T-helper 9 cell (primary cell): ENCODE measurements around the gene DENND4A.
A peak's percentile ranks its signal among the peaks of the same experiment; 100 is the strongest.

Experiments used
- DNase-seq: peaks from one replicate; pipeline ENCODE4 v3.0.0-alpha.2; 2020
- total RNA-seq, 2 donors: gene quantifications; one replicate each; lab custom pipeline; 2026; lab: John Stamatoyannopoulos, UW

DENND4A gene
- 190 to 233 reads per million in 2 donors for total RNA-seq

GRCh38 chr15:65792138-65792987, at the start of gene DENND4A:
DENND4A (minus strand) TSS chr15:65792293; CDS start chr15:65756450, 35,843 bp downstream.
- DNase-seq = peak; percentile 98

- DNase-seq = no peak
Observed at GRCh38 chr15:65841121-65841930, 49.2 kb upstream of the DENND4A start.

GRCh38 chr15:65839985-65840384, 47.9 kb upstream of the DENND4A start:
- DNase-seq = no peak

- DNase-seq = no peak
Observed at GRCh38 chr15:65839354-65839901, 47.3 kb upstream of the DENND4A start.

GRCh38 chr15:65837301-65838294, 45.5 kb upstream of the DENND4A start:
- DNase-seq = no peak

- DNase-seq = no peak
Observed at GRCh38 chr15:65836665-65837064, 44.6 kb upstream of the DENND4A start.

GRCh38 chr15:65835447-65835846, 43.4 kb upstream of the DENND4A start:
- DNase-seq = no peak

- no peak for DNase-seq
Observed at GRCh38 chr15:65834603-65835282, 42.6 kb upstream of the DENND4A start.

- no peak for DNase-seq
Observed at GRCh38 chr15:65833501-65834205, 41.6 kb upstream of the DENND4A start.

- DNase-seq = peak; percentile 38
Observed at GRCh38 chr15:65832549-65833364, 40.7 kb upstream of the DENND4A start.

GRCh38 chr15:65829130-65829764, 37.2 kb upstream of the DENND4A start:
- DNase-seq = no peak

- DNase-seq = no peak
Observed at GRCh38 chr15:65828585-65828984, 36.5 kb upstream of the DENND4A start.

GRCh38 chr15:65827065-65827464, 35.0 kb upstream of the DENND4A start:
- no peak for DNase-seq

GRCh38 chr15:65824941-65825544, 33.0 kb upstream of the DENND4A start:
- no peak for DNase-seq

GRCh38 chr15:65824031-65824743, 32.1 kb upstream of the DENND4A start:
- DNase-seq = no peak

- DNase-seq = no peak
Observed at GRCh38 chr15:65822316-65822715, 30.2 kb upstream of the DENND4A start.

- no peak for DNase-seq
Observed at GRCh38 chr15:65821070-65821469, 29.0 kb upstream of the DENND4A start.

- DNase-seq = no peak
Observed at GRCh38 chr15:65819563-65819960, 27.5 kb upstream of the DENND4A start.
